Prostate gland (tissue), 2 donors: ENCODE data around the gene SFTA2. TPM values are rescaled to one million over a fixed set of nuclear protein-coding genes. Genes with fewer than 3 reads are reported as not detected.

Experiments used
- DNase-seq: peaks from one replicate; pipeline ENCODE4 v3.0.0-alpha.2; 2019; ENCODE audit warnings: low spot score
- H3K27ac ChIP-seq, 2 donors: fragments of 200-600 bp; sonication (generic); 2 replicates each; pipeline ENCODE4 v1.5.1; 2017 to 2019
- H3K27me3 ChIP-seq: fragments of 200-600 bp; sonication (generic); replicated peaks from 2 replicates; pipeline ENCODE4 v1.5.1; 2019; ENCODE audit not compliant: insufficient read depth
- H3K36me3 ChIP-seq, 2 donors: fragments of 200-600 bp; sonication (generic); 1 replicate in 1 of 2; 2 replicates in 1 of 2; pipeline versions ENCODE4 v1.5.1 to v1.8.1; 2017 to 2019
- H3K4me1 ChIP-seq: fragments of 200-600 bp; sonication (generic); replicated peaks from 2 replicates; pipeline ENCODE4 v1.5.1; 2019
- H3K4me3 ChIP-seq, 2 donors: fragments of 200-600 bp; sonication (generic); 2 replicates each; pipeline ENCODE4 v1.5.1; 2017 to 2019
- H3K9me3 ChIP-seq: fragments of 200-600 bp; sonication (generic); 2 replicates; pipeline ENCODE4 v1.5.1; 2017
- POLR2A ChIP-seq: fragments of 450-650 bp; IDR thresholded peaks from one replicate; pipeline ENCODE4 v1.6.1; 2016; ENCODE audit warnings: antibody characterized with exemption, mild to moderate bottlenecking
- POLR2AphosphoS5 ChIP-seq: sonication (generic); formaldehyde crosslinking; IDR thresholded peaks from one replicate; pipeline ENCODE4 v1.6.1; 2017; ENCODE audit warnings: antibody characterized with exemption
- WGBS: methylation state at CpG from one replicate; pipeline ENCODE4 v1.1.5; 2018; 5-methylcytosine and 5-hydroxymethylcytosine counted together
- intact Hi-C: fragments of 100-400 bp; cut with DNase I; formaldehyde crosslinking; loops from one replicate; pipeline ENCODE4 v1.14.2; 2022
- total RNA-seq, 2 donors: library from RNA; depleted of rRNA; stranded (reverse); fragments of >200 nt; gene quantifications; one replicate each; pipeline ENCODE4 v1.1.0, GENCODE V29; 2016
- TF ChIP-seq, protein P1 (sequence below), 4 experiments: fragments of 200-600 bp in 2 of 4; fragments of 450-650 bp in 2 of 4; sonication (generic) in 2 of 4; IDR thresholded peaks; 1 replicate in 3 of 4; 2 replicates in 1 of 4; pipeline ENCODE4 v1.5.1; 2016 to 2019; ENCODE audit warnings: antibody characterized with exemption in 4 of 4, mild to moderate bottlenecking in 2 of 4, moderate library complexity in 2 of 4

Gene SFTA2
- total RNA-seq, 2 donors from 2014 or later, result not detected

GRCh38 chr6:30939473-30939872 lies 7.5 kb upstream of the SFTA2 start:
- no peak for DNase-seq
- Histone ChIP-seq H3K27me3 (peaks cover 7% of the 10 kb centered on the region), H3K27ac (no peak overlapping the region), H3K4me3 (no peak overlapping the region), H3K9me3 (no peaks in the 10 kb centered on the region), H3K4me1 (no peaks in the 10 kb centered on the region), H3K36me3 (no peaks in the 10 kb centered on the region)
- TF ChIP-seq POLR2AphosphoS5 (no peak), POLR2A (no peak)
- TF ChIP-seq, protein P1, sequence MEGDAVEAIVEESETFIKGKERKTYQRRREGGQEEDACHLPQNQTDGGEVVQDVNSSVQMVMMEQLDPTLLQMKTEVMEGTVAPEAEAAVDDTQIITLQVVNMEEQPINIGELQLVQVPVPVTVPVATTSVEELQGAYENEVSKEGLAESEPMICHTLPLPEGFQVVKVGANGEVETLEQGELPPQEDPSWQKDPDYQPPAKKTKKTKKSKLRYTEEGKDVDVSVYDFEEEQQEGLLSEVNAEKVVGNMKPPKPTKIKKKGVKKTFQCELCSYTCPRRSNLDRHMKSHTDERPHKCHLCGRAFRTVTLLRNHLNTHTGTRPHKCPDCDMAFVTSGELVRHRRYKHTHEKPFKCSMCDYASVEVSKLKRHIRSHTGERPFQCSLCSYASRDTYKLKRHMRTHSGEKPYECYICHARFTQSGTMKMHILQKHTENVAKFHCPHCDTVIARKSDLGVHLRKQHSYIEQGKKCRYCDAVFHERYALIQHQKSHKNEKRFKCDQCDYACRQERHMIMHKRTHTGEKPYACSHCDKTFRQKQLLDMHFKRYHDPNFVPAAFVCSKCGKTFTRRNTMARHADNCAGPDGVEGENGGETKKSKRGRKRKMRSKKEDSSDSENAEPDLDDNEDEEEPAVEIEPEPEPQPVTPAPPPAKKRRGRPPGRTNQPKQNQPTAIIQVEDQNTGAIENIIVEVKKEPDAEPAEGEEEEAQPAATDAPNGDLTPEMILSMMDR (IDR thresholded peaks at IDR 0.05), result no peak
- intact Hi-C loops, result no loop called here
- WGBS, result 44% methylated on average over 3 of the region's 3 CpGs

DNA sequence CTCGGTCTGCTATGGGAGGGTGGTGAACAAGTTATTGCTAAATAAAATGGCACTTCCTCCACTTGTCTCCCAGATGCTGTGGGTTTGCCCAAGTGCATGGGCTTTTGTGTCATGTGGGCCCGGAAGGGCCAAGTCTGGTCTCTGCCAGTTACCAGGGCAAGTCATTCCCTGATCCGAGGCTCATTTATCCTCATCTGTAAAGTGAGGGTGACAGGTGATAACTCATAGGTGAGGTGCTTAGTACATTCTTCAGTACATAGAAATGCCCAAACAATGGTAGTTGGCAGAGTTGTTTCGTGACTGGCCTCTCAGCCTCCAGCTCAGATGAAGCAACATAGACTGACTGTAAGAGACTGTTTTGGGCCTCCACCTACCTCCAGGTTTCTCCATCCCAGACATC lies 6.8 kb upstream of the SFTA2 start:
- no peak overlapping the region for H3K27ac ChIP-seq
- DNase-seq, result no peak
- H3K27me3 ChIP-seq, result peaks cover 7% of the 10 kb centered on the region
- intact Hi-C loops, result no loop called here
- H3K4me1 ChIP-seq, result no peaks in the 10 kb centered on the region
- no peaks in the 10 kb centered on the region for H3K9me3 ChIP-seq
- WGBS, result 49% methylated on average over 4 of the region's 4 CpGs
- TF ChIP-seq POLR2A (no peak), POLR2AphosphoS5 (no peak)
- TF ChIP-seq, protein P1 (IDR thresholded peaks at IDR 0.05), result no peak
- H3K36me3 ChIP-seq, result no peaks in the 10 kb centered on the region
- H3K4me3 ChIP-seq, result no peak overlapping the region

DNA sequence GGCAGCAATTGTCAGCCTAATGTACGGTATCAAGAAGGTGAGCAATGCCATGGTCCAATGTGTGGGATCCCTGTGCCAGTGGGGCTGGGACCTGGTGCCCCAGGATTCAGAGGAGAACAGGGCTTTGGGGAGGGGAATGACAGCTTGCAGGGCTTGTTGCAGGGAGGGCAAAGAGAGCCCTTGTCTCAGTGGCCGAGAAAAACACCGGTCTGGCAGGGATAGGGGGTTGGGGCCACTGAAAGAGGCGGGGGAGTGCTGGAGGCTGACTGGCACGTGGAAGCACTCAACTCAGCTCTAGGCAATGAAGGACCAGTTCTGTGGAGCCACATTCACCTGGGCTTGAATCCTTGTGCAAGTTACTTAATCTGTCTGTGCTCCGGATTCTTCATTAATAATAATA lies 5.3 kb upstream of the SFTA2 start:
- TF ChIP-seq, protein P1 (IDR thresholded peaks at IDR 0.05), result no peak
- TF ChIP-seq POLR2A (no peak), POLR2AphosphoS5 (no peak)
- WGBS, result 78% methylated on average over 6 of the region's 6 CpGs
- intact Hi-C loops, result no loop called here
- peaks cover 7% of the 10 kb centered on the region for H3K27me3 ChIP-seq
- H3K27ac ChIP-seq, result no peak overlapping the region
- H3K4me3 ChIP-seq, result no peak overlapping the region
- H3K4me1 ChIP-seq, result no peaks in the 10 kb centered on the region
- no peak for DNase-seq
- no peaks in the 10 kb centered on the region for H3K9me3 ChIP-seq
- no peaks in the 10 kb centered on the region for H3K36me3 ChIP-seq

DNA sequence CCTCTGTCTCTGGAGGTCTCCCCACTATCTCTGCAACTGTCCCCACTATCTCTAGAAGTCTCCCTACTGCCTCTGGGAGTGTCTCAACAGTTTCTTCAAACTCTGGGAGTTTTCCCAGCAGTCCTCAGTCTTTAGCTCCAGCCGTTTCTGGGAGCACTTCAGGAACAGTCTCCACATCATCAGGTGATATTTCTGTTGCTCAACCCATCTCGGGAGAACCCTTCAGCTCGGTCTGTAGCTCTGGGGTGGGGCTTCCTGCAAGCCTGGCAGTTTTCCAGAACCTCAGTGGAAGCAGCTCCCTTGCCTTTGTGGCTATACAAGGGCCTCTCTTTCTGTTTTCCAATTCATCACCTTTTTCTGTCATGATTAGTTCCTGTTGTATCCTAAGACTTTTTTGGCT lies 3.0 kb upstream of the SFTA2 start:
- no peak for DNase-seq
- H3K27ac ChIP-seq, result no peak overlapping the region
- no peak overlapping the region for H3K4me3 ChIP-seq
- H3K9me3 ChIP-seq, result no peaks in the 10 kb centered on the region
- no peaks in the 10 kb centered on the region for H3K36me3 ChIP-seq
- H3K27me3 ChIP-seq, result peaks cover 3% of the 10 kb centered on the region
- no peak for TF ChIP-seq POLR2A
- no peak for TF ChIP-seq POLR2AphosphoS5
- TF ChIP-seq, protein P1 (IDR thresholded peaks at IDR 0.05), result no peak
- 41% methylated on average over 3 of the region's 3 CpGs for whole genome bisulfite sequencing
- intact Hi-C loops, result no loop called here
- no peaks in the 10 kb centered on the region for H3K4me1 ChIP-seq

GRCh38 chr6:30932665-30933365 lies 845 bp upstream of the SFTA2 start:
- no peaks in the 10 kb centered on the region for H3K9me3 ChIP-seq
- H3K4me1 ChIP-seq, result no peaks in the 10 kb centered on the region
- intact Hi-C loops, result no loop called here
- no peaks in the 10 kb centered on the region for H3K36me3 ChIP-seq
- H3K27ac ChIP-seq, result no peak overlapping the region
- no peak overlapping the region for H3K4me3 ChIP-seq
- TF ChIP-seq POLR2A (no peak), POLR2AphosphoS5 (no peak)
- TF ChIP-seq, protein P1 (IDR thresholded peaks at IDR 0.05), result no peak
- DNase-seq, result no peak
- WGBS, result 73% methylated on average over 6 of the region's 6 CpGs
- H3K27me3 ChIP-seq, result peaks cover 3% of the 10 kb centered on the region
